ENCODE measurements around the gene RPS6KA2. TPM values are rescaled to one million over a fixed set of nuclear protein-coding genes. Genes with fewer than 3 reads are reported as not detected.

RPS6KA2 gene
- total RNA-seq, 1 experiment from 2014 or later = 12.3 TPM

GRCh38 chr6:166534658-166535406, 92.2 kb downstream of the RPS6KA2 start:
- Histone ChIP-seq H2AFZ (ENCODE audit: low read length) (no peak overlapping the region), H4K20me1 (ENCODE audit: control insufficient read depth, insufficient read depth, insufficient read length) (no peaks in the 10 kb centered on the region), H3K4me2 (ENCODE audit: insufficient read depth, insufficient read length, low read length) (no peak overlapping the region), H3K9ac (ENCODE audit: extremely low read depth, insufficient read length, low read length) (no peak overlapping the region), H2BK15ac (ENCODE audit: low read depth, low read length) (no peak overlapping the region), H4K8ac (replicated peaks; ENCODE audit: insufficient read length, low read depth, low read length) (no peak overlapping the region), H4K5ac (ENCODE audit: insufficient read length, low read depth, low read length) (no peak overlapping the region), H3K23ac (ENCODE audit: insufficient read length, low read depth, low read length) (no peak overlapping the region), H3K27me3 (ENCODE audit: insufficient read depth, low read length) (no peaks in the 10 kb centered on the region), H3K18ac (ENCODE audit: insufficient read length, low read depth, low read length) (no peak overlapping the region), H3K27ac (ENCODE audit: insufficient read length, low read depth, low read length) (no peak overlapping the region), H2BK12ac (ENCODE audit: insufficient read length, low read depth, low read length) (no peak overlapping the region), H3K79me2 (ENCODE audit: insufficient read depth, low read length) (no peaks in the 10 kb centered on the region), H2AK5ac (ENCODE audit: insufficient read length, low read length) (no peak overlapping the region), H3K14ac (ENCODE audit: insufficient read depth, low read length) (no peak overlapping the region), H4K91ac (ENCODE audit: insufficient read length, low read depth, low read length) (no peak overlapping the region), H3K56ac (ENCODE audit: insufficient read length, low read depth, low read length) (no peak overlapping the region), H3K4me1 (ENCODE audit: insufficient read depth, low read length) (peaks cover 3% of the 10 kb centered on the region; the same call in 1 of the 2 replicates), H2BK20ac (ENCODE audit: low read depth, low read length, poor library complexity, severe bottlenecking) (no peak overlapping the region), H2BK120ac (ENCODE audit: low read depth, low read length, poor library complexity, severe bottlenecking) (no peak overlapping the region), H2BK5ac (ENCODE audit: insufficient read length, low read length) (no peak overlapping the region), H3K9me3 (ENCODE audit: control insufficient read depth, low read depth, low read length) (no peaks in the 10 kb centered on the region), H3K79me1 (ENCODE audit: insufficient read depth, low read depth, low read length, poor library complexity, severe bottlenecking) (no peaks in the 10 kb centered on the region), H3K23me2 (ENCODE audit: insufficient read length, low read depth, low read length, poor library complexity, severe bottlenecking) (no peaks in the 10 kb centered on the region), H3T11ph (ENCODE audit: low read length) (no peak overlapping the region), H3K4ac (ENCODE audit: low read depth, low read length) (no peak overlapping the region)
- Mint-ChIP-seq H3K27ac (no peak overlapping the region; a peak in 2 of 7 replicates), H3K27me3 (ENCODE audit: low read depth) (no peaks in the 10 kb centered on the region), H3K36me3 (ENCODE audit: insufficient read depth in 1 of 3, low read depth in 3 of 3) (peaks cover 9 to 19% (median 12%) of the 10 kb centered on the region in 3 experiments; a peak in 6 of 7 replicates), H3K4me3 (no peak overlapping the region), H3K4me1 (peaks cover 6% of the 10 kb centered on the region in 2 experiments), H3K9me3 (no peaks in the 10 kb centered on the region)
- DNase-seq = no peak
- no peak for TF ChIP-seq CTCF (conservative IDR thresholded peaks at IDR 0.05)
- no CpG with 5 or more reads among the region's 17 CpGs for WGBS (ENCODE audit: extremely low coverage, insufficient read length, low lambda C conversion rate)
